NCI-H446 (cell line): ENCODE data around the gene OAS3.
A peak's percentile ranks its signal among the peaks of the same experiment; 100 is the strongest.
"Not testable (repeated sequence)": the region's sequence is repeated elsewhere in the genome, so short reads cannot be mapped to it uniquely, and the experiment has no call there.

Experiments
- DNase-seq, 2 experiments: peaks; one replicate each; lab custom pipeline; 2025; lab: John Stamatoyannopoulos, UW

Gene OAS3

GRCh38 chr12:112957125-112957524, 18.9 kb downstream of the OAS3 start:
- not testable (repeated sequence) for DNase-seq

DNA sequence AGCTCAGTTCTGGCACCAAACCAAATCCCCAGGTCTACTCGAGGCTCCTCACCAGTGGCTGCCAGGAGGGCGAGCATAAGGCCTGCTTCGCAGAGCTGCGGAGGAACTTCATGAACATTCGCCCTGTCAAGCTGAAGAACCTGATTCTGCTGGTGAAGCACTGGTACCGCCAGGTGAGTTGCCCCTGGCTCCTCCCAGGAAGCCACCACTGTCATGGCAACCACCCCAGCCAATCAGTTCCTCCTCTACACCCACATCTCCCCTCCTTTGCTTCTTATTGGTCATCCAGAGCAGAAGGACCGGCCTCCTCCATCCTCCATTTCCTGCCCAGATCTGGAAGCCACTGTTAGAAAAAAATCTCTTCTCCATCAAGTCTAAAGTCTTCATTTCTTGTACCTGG, 22.8 kb downstream of the OAS3 start:
- no peak for DNase-seq

GRCh38 chr12:112961536-112961935, 23.3 kb downstream of the OAS3 start:
- DNase-seq = no peak

DNA sequence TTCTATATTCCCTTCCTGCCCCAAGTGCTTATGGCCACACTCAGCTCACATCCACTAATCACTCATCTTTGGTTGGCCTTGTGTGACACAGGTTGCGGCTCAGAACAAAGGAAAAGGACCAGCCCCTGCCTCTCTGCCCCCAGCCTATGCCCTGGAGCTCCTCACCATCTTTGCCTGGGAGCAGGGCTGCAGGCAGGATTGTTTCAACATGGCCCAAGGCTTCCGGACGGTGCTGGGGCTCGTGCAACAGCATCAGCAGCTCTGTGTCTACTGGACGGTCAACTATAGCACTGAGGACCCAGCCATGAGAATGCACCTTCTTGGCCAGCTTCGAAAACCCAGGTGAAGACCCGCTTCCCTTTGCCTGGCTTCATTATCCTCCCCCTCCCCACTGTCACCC, 24.3 kb downstream of the OAS3 start:
- no peak for DNase-seq

DNA sequence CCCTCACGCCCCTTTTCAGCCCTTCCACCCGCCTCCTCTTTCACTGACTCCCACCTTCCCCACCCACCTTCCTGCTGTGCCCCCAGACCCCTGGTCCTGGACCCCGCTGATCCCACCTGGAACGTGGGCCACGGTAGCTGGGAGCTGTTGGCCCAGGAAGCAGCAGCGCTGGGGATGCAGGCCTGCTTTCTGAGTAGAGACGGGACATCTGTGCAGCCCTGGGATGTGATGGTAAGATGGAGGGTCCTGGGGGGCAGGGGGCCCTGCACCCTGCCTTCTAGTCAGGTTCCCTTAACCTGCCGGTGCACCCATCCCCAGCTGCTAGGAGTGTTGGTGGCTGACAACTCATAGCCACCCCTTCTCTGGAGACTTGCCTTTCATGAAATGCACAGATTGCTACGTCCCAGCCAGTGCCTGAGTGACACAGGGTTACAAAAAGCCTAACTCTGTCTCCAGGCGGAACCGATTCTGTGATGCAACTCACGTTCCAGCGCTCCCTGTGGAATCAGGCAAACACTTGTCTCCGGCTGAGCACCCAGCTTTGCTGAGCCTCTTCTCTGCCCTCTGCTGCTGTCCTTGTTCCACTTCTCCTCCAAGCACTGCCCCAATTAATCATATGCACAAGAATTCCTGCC, 25.1 kb downstream of the OAS3 start:
- DNase-seq = no peak

GRCh38 chr12:112964067-112964670, 25.9 kb downstream of the OAS3 start:
- DNase-seq = no peak

DNA sequence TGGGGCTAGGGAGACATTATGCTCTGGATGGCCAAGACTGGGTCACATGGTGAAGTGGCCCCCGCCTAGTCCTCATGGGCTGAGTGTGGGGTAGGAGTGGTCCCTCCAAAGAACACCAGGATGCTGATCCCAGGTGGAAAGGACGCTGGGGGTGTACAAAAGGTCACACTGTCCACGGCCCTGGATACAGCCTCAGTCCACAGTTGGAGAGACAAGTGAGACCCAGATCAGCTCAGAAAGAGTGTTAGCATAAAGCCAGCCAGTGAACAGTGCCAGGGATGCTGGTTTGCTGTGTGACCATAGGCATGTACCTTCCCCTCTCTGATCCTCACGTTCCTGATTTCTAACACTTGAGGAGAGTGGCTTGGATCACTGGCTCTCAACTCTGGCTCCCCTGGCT, 26.6 kb downstream of the OAS3 start:
- DNase-seq = no peak

GRCh38 chr12:112965643-112966042, 27.4 kb downstream of the OAS3 start:
- no peak for DNase-seq

DNA sequence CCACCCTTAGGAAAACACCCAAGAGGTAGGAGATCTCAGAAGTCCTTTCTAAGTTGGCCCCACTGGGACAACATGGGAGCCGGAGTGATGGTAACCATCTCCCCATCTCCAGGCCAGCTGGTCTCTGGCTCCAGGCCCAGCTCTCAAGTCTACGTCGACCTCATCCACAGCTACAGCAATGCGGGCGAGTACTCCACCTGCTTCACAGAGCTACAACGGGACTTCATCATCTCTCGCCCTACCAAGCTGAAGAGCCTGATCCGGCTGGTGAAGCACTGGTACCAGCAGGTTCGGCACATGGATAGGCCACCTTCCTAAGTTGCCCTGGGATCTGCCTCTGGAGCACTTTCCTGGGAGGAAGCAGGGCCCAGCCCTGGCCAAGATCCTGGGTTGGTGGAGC, 29.0 kb downstream of the OAS3 start:
- peak; percentile 1 to 34 for DNase-seq

- no peak for DNase-seq
These were observed 29.6 kb downstream of the OAS3 start for GRCh38 chr12:112967858-112968257.

- DNase-seq = no peak
These were observed 31.5 kb downstream of the OAS3 start for GRCh38 chr12:112969547-112970306.

- DNase-seq = no peak
These were observed 32.1 kb downstream of the OAS3 start for GRCh38 chr12:112970391-112970790.

GRCh38 chr12:112971248-112971647, 33.0 kb downstream of the OAS3 start:
- DNase-seq = peak; percentile 37 to 89

GRCh38 chr12:112973011-112973735, 34.9 kb downstream of the OAS3 start:
- DNase-seq = peak; percentile 15 to 51

DNA sequence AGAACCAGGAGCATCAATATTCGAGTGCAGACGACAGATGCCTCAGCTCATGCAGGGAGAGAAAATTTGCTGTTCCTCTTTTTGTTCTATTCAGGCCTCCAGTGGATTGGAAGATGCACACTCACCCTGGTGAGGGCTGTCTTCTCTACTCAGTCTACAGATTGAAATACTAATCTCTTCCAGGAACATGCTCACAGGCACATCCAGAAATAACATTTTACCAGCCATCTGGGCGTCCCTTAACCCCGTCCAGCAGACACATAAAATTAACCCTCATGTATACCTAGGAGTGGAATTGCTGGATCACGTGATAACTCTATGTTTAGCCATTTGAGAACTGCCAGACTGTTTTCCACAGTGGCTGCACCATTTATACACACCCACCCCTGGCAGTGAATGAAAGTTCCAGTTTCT, 35.6 kb downstream of the OAS3 start:
- peak; percentile 58 to 83 for DNase-seq

GRCh38 chr12:112974904-112975303, 36.6 kb downstream of the OAS3 start:
- no peak for DNase-seq

GRCh38 chr12:112977139-112977538, 38.9 kb downstream of the OAS3 start:
- DNase-seq = no peak

DNA sequence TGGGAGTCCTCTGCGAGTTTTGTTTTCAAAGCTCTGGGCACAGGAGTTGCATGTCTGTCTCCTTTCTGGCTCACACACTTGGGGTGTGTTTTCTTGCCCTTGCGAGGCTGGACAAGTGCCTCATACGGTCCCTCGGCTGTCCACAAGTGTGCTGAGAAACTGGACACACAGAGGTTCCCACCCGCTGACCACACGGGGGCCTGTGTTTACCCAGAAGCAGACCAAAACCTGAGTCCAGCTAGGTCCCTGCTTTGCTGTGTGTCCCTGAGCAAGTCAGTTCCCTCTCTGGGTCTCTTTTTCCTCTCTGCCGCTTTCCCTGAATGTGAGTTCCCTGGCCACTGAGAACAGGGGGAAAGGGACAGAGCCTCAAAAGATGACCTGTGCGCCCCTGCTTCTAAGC, 39.4 kb downstream of the OAS3 start:
- no peak for DNase-seq

- no peak for DNase-seq
These were observed 40.1 kb downstream of the OAS3 start, which contains the start of gene OAS2 for GRCh38 chr12:112978163-112979040. TSS of gene OAS2 (plus strand) at chr12:112978519. CDS start at chr12:112978609, 90 bp downstream.

GRCh38 chr12:112979041-112979680, 40.9 kb downstream of the OAS3 start:
- DNase-seq = no peak
